ENCODE measurements around the gene GGA1. TPM values are rescaled to one million over a fixed set of nuclear protein-coding genes. Genes with fewer than 3 reads are reported as not detected.

Gene GGA1
- total and polyA plus RNA-seq, 9 of the 15 experiments (the other 6 are each of a cell fraction or from before 2014, with no cell fraction given): 1.5 to 69.5 (median 31.6) TPM

GRCh38 chr22:37608477-37609239 is at the start of gene GGA1 (continued):
- TF ChIP-seq HMG20A (CRISPR knock-in tag; conservative IDR thresholded peaks at IDR 0.05): no peak
- no peak for TF ChIP-seq ZNF280A (IDR thresholded peaks at IDR 0.05; ENCODE audit: low read depth, partially characterized antibody)
- no peak for TF ChIP-seq NELFE (IDR thresholded peaks at IDR 0.05; ENCODE audit: insufficient read depth, insufficient read length)
- no peak; the same call in 1 of the 2 replicates for TF ChIP-seq BHLHE40 (IDR thresholded peaks at IDR 0.05; ENCODE audit: low read length)
- no peak for TF ChIP-seq FOXJ3 (CRISPR knock-in tag; IDR thresholded peaks at IDR 0.05)
- TF ChIP-seq ZNF830 (CRISPR knock-in tag; IDR thresholded peaks at IDR 0.05): no peak
- TF ChIP-seq ZNF740 (CRISPR knock-in tag; IDR thresholded peaks at IDR 0.05): no peak
- no peak for TF ChIP-seq ZNF740 (tag; IDR thresholded peaks at IDR 0.05)
- TF ChIP-seq OTX1 (CRISPR knock-in tag; IDR thresholded peaks at IDR 0.05): 0 out of 2 replicates have a peak, but pooled peaks have one; percentile 39
- no peak for TF ChIP-seq EHMT2 (IDR thresholded peaks at IDR 0.05)
- peak; percentile 16 for TF ChIP-seq HDAC3 (IDR thresholded peaks at IDR 0.05; ENCODE audit: borderline replicate concordance, partially characterized antibody)
- no peak for TF ChIP-seq CLOCK (CRISPR knock-in tag; IDR thresholded peaks at IDR 0.05; ENCODE audit: borderline replicate concordance)
- TF ChIP-seq IFI16 (CRISPR knock-in tag; IDR thresholded peaks at IDR 0.05): no peak
- no peak for TF ChIP-seq GATAD2B (IDR thresholded peaks at IDR 0.05; ENCODE audit: borderline replicate concordance)
- TF ChIP-seq ZNF41 (CRISPR knock-in tag; conservative IDR thresholded peaks at IDR 0.05): no peak
- TF ChIP-seq ZMIZ1 (IDR thresholded peaks at IDR 0.05; ENCODE audit: low read depth in 2 of 2, low read length in 2 of 2): no peak
- no peak for TF ChIP-seq PHB (CRISPR knock-in tag; IDR thresholded peaks at IDR 0.05)
- no peak for TF ChIP-seq NR0B1 (IDR thresholded peaks at IDR 0.05; ENCODE audit: partially characterized antibody)

Measured in K562 (cell line).